ENCODE measurements around the gene ZCCHC8.
"Not testable (repeated sequence)": the region's sequence is repeated elsewhere in the genome, so short reads cannot be mapped to it uniquely, and the experiment has no call there.

Gene ZCCHC8

DNA sequence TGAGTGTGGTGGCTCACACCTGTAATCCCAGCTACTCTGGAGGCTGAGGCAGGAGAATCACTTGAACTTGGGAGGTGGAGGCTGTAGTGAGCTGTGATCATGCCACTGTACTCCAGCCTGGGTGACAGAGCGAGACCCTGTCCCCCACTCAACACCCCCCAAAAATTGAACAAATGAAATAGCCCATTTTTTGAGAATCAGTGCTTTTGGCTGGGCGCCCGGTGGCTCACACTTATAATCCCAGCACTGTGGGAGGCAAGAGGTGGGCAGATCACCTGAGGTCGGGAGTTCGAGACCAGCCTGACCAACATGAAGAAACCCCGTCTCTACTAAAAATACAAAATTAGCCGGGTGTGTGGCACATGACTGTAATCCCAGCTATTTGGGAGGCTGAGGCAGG is 30.2 kb downstream of the ZCCHC8 start:
- DNase-seq: not testable (repeated sequence)

DNA sequence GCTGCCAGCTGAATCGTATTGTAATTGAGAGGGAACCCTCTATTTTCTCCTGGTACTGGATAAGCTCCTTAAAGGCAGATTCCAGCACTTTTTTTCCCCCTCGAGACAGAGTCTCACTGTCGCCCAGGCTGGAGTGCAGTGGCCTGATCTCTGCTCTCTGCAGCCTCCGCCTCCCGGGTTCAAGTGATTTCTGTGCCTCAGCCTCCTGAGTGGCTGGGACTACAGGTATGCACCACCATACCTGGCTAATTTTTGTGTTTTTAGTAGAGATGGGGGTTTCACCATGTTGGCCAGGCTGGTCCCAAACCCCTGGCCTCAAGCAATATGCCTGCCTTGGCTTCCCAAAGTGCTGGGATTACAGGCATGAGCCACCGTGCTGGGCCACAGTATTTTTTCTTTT is 30.9 kb downstream of the ZCCHC8 start:
- not testable (repeated sequence) for DNase-seq

DNA sequence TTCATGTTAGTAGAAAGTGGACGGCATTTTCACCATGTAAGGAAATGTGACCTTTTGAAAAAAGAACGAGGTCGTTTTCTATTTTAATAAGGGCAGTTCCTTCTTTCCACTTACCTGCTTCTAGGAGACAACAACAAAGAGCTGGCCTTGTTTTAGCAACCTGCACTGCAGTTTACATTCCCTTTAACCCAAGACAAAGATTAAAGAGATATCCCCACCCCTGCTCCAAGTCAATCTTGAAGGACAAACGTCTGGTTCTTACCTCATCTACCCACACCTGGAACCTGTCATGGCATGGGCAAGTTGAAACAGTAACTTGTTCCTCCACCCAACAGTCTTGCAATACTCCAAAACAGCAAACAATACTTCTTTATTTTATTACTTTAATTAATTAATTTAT is 32.7 kb downstream of the ZCCHC8 start:
- no peak for DNase-seq

DNA sequence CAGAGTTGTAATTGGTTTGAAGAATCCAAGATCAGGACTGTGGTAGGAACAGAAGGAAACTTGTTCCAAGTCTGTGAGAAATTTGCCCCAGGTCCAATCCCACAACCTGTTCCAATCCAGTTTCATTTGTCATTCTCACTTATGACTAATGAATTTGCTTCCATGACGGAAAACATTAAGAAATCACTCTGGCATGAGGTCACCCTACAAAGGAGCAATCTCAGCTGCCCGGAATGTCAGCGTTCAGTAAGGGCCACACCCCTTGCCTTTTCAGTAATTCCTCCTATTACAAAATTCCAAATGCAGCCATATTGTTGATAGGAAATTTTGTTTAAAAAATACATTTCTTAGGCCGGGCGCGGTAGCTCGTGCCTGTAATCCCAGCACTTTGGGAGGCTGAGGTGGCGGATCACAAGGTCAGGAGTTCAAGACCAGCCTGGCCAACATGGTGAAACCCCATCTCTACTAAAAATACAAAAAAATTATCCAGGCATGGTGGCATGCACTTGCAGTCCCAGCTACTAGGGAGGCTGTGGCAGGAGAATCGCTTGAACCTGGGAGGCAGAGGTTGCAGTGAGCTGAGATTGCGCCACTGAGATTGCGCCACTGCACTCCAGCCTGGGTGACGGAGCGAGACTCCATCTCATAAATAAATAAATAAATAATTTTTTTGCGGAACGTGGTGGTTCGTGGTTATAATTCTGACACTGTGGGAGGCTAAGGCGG is 36.3 kb downstream of the ZCCHC8 start:
- DNase-seq: not testable (repeated sequence)

DNA sequence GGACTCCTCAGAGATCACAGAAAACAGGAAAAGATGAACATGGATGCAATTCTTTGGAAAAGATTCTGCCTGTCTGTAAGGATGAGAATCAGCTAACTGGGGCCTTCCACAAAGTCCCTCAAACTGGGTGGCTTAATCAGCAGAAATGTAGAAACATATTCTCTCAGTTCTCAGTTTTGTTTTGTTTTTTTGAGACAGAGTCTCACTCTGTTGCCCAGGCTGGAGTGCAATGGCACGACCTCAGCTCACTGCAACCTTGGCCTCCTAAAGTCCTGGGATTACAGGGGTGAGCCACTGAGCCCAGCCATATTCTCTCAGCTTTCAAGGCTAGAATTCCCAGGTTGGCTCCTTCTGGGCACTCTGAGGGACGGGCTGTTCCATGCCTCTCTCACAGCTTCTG is 40.1 kb downstream of the ZCCHC8 start:
- no peak for DNase-seq

DNA sequence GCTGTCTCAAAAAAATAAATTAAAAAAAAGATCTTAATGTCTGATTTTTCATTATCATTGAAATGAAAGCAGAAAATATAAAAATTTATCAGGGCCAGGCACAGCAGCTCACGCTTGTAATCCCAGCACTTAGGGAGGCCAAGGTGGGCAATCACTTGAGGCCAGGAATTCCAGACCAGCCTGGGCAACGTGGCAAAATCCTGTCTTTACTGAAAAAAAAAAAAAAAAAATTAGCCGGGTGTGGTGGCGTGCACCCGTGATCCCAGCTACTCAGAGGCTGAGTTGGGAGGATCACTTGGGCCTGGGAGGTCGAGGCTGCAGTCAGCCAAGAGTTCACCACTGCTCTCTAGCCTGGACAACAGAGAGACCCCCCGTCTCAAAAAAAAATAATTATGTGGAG is 40.7 kb downstream of the ZCCHC8 start:
- no peak for DNase-seq

GRCh38 chr12:122459211-122459610 is 41.5 kb downstream of the ZCCHC8 start:
- no peak for DNase-seq

- no peak for DNase-seq
These were observed 42.4 kb downstream of the ZCCHC8 start for GRCh38 chr12:122458105-122459035.

- no peak for DNase-seq
These were observed 43.1 kb downstream of the ZCCHC8 start for GRCh38 chr12:122457627-122458026.

- no peak for DNase-seq
These were observed 46.0 kb downstream of the ZCCHC8 start for GRCh38 chr12:122454739-122455138.

DNA sequence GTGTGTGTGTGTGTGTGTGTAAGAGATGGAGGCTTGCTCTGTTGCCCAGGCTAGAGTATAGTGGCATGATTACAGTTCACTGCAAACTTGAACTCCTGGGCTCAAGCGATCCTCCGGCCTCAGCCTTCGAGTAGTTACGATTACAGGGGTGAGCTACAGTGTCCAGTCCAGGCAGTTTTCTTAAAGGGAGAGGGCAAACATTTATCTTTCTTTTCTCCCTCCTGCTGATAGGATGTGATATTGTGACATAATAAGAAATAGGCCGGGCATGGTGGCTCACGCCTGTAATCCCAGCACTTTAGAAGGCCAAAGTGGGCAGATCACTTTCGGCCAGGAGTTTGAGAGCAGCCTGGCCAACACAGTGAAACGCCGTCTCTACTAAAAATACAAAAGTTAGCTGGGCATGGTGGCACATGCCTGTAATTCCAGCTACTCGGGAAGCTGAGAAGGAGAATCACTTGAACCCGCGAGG is 46.4 kb downstream of the ZCCHC8 start:
- no peak for DNase-seq

DNA sequence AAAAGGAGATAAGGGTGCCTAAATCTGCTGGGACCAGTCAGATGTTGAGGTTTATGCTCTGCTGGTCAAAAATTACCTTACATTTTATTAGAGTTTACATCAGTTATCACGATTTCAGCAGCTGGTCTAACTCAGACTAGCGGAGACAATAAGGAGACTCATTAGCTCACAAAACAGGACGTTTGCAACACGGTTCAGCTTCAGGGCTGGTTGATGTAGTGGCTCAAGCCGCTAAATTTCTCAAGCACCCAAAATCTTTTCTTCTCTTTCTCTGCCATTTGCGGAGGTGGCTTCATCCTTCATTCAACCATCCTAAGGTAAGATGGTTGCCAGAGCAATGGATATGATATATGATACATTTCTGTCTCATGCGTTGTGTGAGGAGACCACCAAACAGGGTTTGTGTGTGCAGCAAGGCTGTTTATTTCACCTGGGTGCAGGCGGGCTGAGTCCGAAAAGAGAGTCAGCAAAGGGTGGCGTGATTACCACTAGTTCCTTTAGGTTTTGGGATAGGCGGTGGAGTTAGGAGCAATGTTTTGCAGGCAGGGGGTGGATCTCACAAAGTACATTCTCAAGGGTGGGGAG is 47.9 kb downstream of the ZCCHC8 start:
- DNase-seq: peak; percentile 8

DNA sequence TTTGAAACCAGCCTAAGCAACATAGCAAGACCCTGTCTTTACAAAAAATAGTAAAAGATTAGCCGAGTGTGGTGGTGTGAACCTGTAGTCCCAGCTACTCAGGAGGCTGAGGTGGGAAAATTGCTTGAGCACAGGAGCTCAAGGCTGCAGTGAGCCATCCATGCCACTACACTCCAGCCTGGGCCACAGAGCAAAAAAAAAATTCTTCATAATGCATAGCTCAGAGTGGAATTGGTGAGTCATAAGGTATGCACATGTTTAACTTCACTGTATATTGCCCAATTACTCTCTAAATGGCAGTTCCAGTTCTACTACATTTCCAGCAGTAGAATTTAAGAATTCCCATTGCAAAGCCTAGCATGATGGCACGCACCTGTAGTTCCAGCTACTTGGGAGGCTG is 51.4 kb downstream of the ZCCHC8 start:
- DNase-seq: no peak

GRCh38 chr12:122447825-122448224 is 52.9 kb downstream of the ZCCHC8 start:
- DNase-seq: not testable (repeated sequence)

- not testable (repeated sequence) for DNase-seq
These were observed 54.3 kb downstream of the ZCCHC8 start for GRCh38 chr12:122446390-122446789.

DNA sequence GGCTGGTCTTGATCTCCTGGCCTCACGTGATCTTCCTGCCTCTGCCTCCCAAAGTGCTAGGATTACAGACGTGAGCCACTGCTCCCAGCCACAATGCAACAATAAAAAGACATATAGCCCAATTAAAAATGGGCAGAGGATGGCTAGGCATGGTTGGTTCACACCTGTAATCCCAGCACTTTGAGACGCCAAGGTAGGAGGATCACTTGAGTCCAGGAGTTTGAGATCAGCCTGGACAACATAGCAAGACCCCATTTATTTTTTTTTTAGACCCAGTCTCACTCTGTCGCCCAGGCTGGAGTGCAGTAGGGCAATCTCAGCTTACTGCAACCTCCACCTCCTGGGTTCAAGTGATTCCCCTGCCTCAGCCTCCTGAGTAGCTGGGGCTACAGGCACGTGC is 56.7 kb downstream of the ZCCHC8 start:
- DNase-seq: not testable (repeated sequence)

DNA sequence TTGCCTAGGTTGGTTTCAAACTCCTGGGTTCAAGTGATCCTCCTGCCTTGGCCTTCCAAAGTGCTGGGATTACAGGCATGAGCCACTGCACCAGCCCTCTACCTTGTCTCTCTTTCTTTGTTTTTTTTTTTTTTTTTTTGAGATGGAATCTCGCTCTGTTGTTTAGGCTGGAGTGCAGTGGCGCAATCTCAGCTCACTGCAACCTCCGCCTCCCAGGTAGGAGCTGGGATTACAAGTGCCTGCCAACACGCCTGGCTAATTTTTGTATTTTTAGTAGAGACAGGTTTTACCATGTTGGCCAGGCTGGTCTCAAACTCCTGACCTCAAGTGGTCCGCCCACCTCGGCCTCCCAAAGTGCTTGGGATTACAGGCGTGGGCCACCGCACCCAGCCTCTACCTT is 61.9 kb downstream of the ZCCHC8 start:
- DNase-seq: not testable (repeated sequence)

DNA sequence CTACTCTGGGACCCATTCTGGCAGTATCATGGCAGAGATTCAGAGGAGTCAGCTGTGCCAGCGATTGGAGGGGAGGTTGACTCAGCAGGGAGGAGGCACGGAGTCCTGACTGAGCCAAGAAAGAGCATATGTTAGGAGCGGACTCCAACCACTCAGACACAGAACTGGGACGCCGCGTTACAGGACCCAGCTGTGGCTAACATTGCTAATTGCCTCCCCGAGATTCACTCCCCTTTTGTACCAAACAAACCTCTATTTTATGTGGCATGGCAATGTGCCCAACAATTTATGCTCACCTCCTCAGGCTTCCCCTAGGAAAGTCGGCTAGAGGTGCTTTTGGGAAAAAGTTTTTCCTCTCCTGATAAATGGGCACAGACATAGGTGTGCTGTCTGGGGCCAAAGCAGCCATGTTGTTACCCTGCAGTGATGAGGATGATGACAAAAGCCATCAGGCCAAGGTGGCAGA is 63.0 kb downstream of the ZCCHC8 start:
- DNase-seq: no peak

- no peak for DNase-seq
These were observed 65.5 kb downstream of the ZCCHC8 start for GRCh38 chr12:122435186-122435585.

GRCh38 chr12:122429043-122429442 is 71.7 kb downstream of the ZCCHC8 start:
- not testable (repeated sequence) for DNase-seq

- DNase-seq: no peak
These were observed 73.3 kb downstream of the ZCCHC8 start for GRCh38 chr12:122427403-122427802.

- no peak for DNase-seq
These were observed 77.2 kb downstream of the ZCCHC8 start for GRCh38 chr12:122423258-122424165.
